NT2/D1 (cell line): ENCODE data around the gene EIF3A.

Source experiments
- SUZ12 ChIP-seq: IDR thresholded peaks from 2 replicates; pipeline ENCODE4 v1.6.1; 2011; ENCODE audit not compliant: insufficient read length, insufficient read depth; ENCODE audit errors: extremely low read depth
- YY1 ChIP-seq: IDR thresholded peaks from 2 replicates; pipeline ENCODE4 v1.6.1; 2011; ENCODE audit not compliant: insufficient read length, insufficient read depth

GRCh38 chr10:118985576-118985975 lies 95.0 kb downstream of the EIF3A start:
- TF ChIP-seq YY1 (no peak), SUZ12 (no peak)
